Prostate gland (tissue), 2 donors: ENCODE results near the gene ITGB1.

Experiments used
- CTCF ChIP-seq, 4 experiments: fragments of 200-600 bp in 2 of 4; fragments of 450-650 bp in 2 of 4; sonication (generic) in 2 of 4; IDR thresholded peaks; 1 replicate in 3 of 4; 2 replicates in 1 of 4; pipeline ENCODE4 v1.5.1; 2016 to 2019; ENCODE audit warnings: antibody characterized with exemption in 4 of 4, mild to moderate bottlenecking in 2 of 4, moderate library complexity in 2 of 4
- POLR2A ChIP-seq: fragments of 450-650 bp; IDR thresholded peaks from one replicate; pipeline ENCODE4 v1.6.1; 2016; ENCODE audit warnings: antibody characterized with exemption, mild to moderate bottlenecking
- POLR2AphosphoS5 ChIP-seq: sonication (generic); formaldehyde crosslinking; IDR thresholded peaks from one replicate; pipeline ENCODE4 v1.6.1; 2017; ENCODE audit warnings: antibody characterized with exemption

- no peak for TF ChIP-seq POLR2A
- no peak for TF ChIP-seq CTCF (IDR thresholded peaks at IDR 0.05)
- no peak for TF ChIP-seq POLR2AphosphoS5
Measured at GRCh38 chr10:32985775-32986350, 27.8 kb upstream of the ITGB1 start.
